Measurements from ENCODE around the gene EYS. TPM values are rescaled to one million over a fixed set of nuclear protein-coding genes. Genes with fewer than 3 reads are reported as not detected.
A peak's percentile ranks its signal among the peaks of the same experiment; 100 is the strongest.

EYS gene
- total RNA-seq, 3 donors from 2014 or later, result 0.16 to 0.61 (median 0.60) TPM

DNA sequence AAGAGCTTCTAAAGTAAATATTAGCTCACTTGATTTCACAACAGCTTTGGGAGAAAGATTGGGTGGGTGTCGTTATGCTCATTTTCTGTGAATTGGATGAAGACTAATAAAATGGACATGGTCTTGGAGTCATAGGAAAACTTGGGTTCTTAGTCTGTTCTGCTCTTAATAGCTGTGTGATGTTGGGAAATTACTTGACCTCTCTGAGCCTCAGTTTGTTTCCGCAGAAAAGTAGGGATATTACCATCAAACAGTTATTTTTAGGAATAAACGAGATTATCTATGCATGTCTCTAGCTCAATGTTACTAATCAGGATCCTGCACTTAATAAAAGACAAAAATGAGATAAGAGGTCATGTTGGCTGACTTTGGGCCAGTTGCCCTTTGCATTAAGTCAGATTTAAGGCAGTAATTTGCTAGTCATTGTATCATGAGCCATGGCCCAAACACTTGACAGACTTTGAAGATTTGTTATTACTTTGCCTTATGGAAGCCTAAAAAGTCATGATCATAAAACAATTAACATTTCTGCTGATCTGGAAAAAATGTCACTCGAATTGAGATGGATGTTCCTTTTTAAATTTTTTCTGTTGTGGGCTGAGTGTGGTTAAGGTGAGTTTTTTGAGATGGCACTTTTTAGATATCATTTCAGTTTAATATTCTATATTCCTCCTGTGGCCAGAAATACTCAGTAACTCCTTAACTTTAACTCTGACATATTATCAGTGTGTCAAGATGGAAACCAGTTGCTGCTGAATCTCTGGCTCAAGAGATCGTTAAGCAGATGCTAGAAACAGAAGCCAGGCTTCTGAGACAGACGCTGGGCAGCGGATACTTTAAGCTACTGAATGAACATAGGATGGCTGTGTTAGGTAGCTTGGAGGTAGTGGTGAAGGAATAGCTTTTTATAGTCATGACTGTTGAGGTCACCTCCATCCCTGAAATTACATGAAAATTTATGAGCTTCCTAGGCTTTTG lies 1779.8 kb downstream of the EYS start:
- intact Hi-C loops (cut with DNase I, micrococcal nuclease), result loop anchor here in 1 of 2 donors (10.0 kb wide), 1 partner anchor 398 kb away; no protein-coding TSS in a partner anchor
- H3K36me3 ChIP-seq (ENCODE audit: low read depth), result no peaks in the 10 kb centered on the region
- H3K4me1 ChIP-seq (ENCODE audit: low read depth), result peaks cover 22% of the 10 kb centered on the region
- TF ChIP-seq, protein P1, sequence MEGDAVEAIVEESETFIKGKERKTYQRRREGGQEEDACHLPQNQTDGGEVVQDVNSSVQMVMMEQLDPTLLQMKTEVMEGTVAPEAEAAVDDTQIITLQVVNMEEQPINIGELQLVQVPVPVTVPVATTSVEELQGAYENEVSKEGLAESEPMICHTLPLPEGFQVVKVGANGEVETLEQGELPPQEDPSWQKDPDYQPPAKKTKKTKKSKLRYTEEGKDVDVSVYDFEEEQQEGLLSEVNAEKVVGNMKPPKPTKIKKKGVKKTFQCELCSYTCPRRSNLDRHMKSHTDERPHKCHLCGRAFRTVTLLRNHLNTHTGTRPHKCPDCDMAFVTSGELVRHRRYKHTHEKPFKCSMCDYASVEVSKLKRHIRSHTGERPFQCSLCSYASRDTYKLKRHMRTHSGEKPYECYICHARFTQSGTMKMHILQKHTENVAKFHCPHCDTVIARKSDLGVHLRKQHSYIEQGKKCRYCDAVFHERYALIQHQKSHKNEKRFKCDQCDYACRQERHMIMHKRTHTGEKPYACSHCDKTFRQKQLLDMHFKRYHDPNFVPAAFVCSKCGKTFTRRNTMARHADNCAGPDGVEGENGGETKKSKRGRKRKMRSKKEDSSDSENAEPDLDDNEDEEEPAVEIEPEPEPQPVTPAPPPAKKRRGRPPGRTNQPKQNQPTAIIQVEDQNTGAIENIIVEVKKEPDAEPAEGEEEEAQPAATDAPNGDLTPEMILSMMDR (IDR thresholded peaks at IDR 0.05), result no peak
- DNase-seq (no peak), ATAC-seq (no peak)
- H3K4me3 ChIP-seq, result no peak overlapping the region
- H3K9me3 ChIP-seq, result no peaks in the 10 kb centered on the region

DNA sequence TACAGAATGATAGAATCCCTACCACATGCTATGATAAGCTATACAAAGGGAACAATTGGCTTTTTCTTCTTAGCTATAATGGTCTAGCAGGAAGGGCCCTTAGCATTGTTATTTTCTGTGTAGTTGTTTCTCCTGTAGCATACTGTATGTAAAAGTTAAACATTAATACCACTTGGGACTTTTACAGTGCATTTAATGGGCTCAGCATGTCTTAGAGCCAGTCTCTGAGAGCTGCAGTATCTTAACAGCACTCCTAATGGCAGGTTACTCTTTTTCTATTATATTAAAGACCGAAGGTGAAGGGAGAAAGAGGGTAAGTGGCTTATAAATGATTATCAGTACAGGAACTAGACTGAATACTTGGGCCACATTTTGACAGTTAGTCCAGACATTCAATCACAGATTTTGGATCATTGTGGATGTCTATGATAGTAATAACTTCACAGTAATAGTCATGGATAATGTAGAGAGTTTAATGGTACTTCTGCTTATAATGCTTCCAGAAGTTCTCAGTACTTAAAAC lies 1780.7 kb downstream of the EYS start:
- peak; percentile 92 for ATAC-seq
- H3K9me3 ChIP-seq, result no peaks in the 10 kb centered on the region
- intact Hi-C loops (cut with DNase I, micrococcal nuclease), result loop anchor here in 1 of 2 donors (10.0 kb wide), 1 partner anchor 398 kb away; no protein-coding TSS in a partner anchor

DNA sequence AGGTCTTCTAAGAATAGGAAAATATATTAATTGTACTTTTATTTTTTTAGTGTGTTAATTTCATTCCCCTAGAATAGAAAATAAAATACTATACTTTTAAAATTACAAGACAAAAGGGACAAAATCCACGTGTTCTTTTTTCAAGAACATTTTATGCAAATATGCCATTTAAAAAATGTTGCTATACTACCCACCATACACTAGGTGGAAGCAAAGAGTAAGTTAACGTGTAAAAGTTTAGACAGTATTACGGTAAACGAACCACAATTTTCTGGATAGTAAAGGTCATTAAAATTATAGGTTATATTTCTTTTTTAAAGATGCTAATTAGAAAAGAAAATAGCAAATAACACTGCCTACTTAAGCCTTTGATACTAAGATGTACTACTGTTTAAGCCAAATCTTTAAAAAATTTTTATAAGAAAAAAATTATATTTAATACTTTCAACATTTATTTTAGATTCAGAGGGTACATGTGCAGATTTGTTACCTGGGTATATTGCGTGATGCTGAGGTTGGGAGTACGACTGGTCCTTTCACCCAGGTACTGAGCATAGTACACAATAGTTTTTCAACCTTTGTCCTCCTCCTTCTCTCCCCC lies 1783.8 kb downstream of the EYS start:
- ATAC-seq, result peak; percentile 64
- Histone ChIP-seq H3K36me3 (ENCODE audit: low read depth) (no peaks in the 10 kb centered on the region), H3K4me1 (ENCODE audit: low read depth) (peaks cover 13% of the 10 kb centered on the region), H3K4me3 (no peak overlapping the region), H3K9me3 (no peaks in the 10 kb centered on the region)
- intact Hi-C loops (cut with DNase I, micrococcal nuclease), result loop anchor here (5.0 to 10.0 kb wide), 2 partner anchors 159 to 402 kb away; no protein-coding TSS in a partner anchor
- no peak for DNase-seq
- TF ChIP-seq, protein P1 (IDR thresholded peaks at IDR 0.05), result peak; percentile 40

More for the DNA sequence above, 1780.7 kb downstream of the EYS start:
- Histone ChIP-seq H3K4me3 (no peak overlapping the region), H3K36me3 (ENCODE audit: low read depth) (no peaks in the 10 kb centered on the region), H3K4me1 (ENCODE audit: low read depth) (peaks cover 14% of the 10 kb centered on the region)
- TF ChIP-seq, protein P1 (IDR thresholded peaks at IDR 0.05), result no peak
- DNase-seq, result no peak

DNA sequence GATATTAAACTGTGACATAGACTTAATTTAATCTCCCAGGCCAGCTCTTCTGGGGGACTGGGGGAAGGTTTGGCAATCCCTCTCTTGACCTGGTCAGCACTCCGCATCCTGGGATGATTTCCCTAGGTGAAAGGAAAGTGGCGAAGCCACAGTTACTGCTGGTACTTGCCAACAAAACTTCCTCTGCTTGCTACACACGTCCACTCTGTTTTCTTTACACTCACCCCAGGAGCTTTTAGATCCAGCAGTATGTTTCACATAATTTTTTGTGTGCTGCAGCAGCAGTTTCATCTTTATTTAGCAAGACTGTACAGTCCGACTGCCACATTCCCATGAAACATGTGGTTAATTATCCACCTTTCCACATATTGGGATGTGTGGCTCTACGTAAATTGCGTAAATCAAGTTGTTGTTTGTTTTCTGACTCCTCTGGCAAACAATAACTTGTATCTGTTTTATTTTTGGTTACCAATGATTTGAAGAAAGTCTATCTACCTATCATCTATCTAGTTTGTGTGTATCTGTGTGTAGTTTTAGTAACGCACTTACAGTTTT lies 1787.4 kb downstream of the EYS start:
- intact Hi-C loops (cut with DNase I, micrococcal nuclease), result loop anchor here (5.0 to 10.0 kb wide), 2 partner anchors 163 to 405 kb away; no protein-coding TSS in a partner anchor
- Histone ChIP-seq H3K36me3 (ENCODE audit: low read depth) (no peaks in the 10 kb centered on the region), H3K4me1 (ENCODE audit: low read depth) (peaks cover 6% of the 10 kb centered on the region), H3K9me3 (no peaks in the 10 kb centered on the region), H3K4me3 (no peak overlapping the region)
- no peak for DNase-seq
- no peak for ATAC-seq
- TF ChIP-seq, protein P1 (IDR thresholded peaks at IDR 0.05), result no peak

DNA sequence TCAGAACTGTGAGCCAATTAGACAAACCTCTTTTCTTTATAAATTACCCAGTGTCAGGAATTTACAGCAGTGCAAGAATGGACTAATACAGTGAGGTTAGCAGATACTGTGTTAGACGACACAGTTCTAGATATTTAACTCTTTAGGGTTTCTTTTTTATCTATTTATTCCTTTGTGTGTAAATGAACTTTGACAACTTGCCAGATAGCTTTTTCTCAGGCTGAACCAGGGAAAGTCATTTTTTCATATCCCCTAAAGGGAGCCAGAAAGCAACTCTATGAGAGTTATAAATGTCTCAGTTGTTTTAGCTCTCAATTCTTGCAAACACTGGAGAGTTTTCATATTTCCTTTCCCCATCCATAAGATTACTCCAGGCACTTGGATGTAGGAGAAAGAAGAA lies 1794.1 kb downstream of the EYS start:
- ATAC-seq (no peak), DNase-seq (no peak)
- Histone ChIP-seq H3K36me3 (ENCODE audit: low read depth) (no peaks in the 10 kb centered on the region), H3K9me3 (no peaks in the 10 kb centered on the region), H3K4me1 (ENCODE audit: low read depth) (no peaks in the 10 kb centered on the region), H3K4me3 (no peak overlapping the region)
- intact Hi-C loops (cut with DNase I, micrococcal nuclease), result no loop called here
- TF ChIP-seq, protein P1 (IDR thresholded peaks at IDR 0.05), result no peak

All from mucosa of descending colon (tissue), 3 donors.